K562 (cell line): Measurements from ENCODE around the gene UTP14C. TPM values are rescaled to one million over a fixed set of nuclear protein-coding genes. Genes with fewer than 3 reads are reported as not detected.
A peak's percentile ranks its signal among the peaks of the same experiment; 100 is the strongest.

Source experiments
- CBFA2T3 ChIP-seq: fragments of 450-650 bp; IDR thresholded peaks from 2 replicates; pipeline ENCODE4 v1.6.1; 2017
- DPF2 ChIP-seq: fragments of 450-650 bp; IDR thresholded peaks from 2 replicates; pipeline ENCODE4 v1.6.1; 2016
- SRSF9 ChIP-seq: fragments of 200-400 bp; formaldehyde crosslinking; IDR thresholded peaks from 2 replicates; pipeline ENCODE4 v1.6.1; 2017; ENCODE audit warnings: low read depth, low read length, borderline replicate concordance
- TCF3 ChIP-seq: sonication (generic); formaldehyde crosslinking; IDR thresholded peaks from 2 replicates; pipeline ENCODE4 v1.4.0; 2020; ENCODE audit warnings: mild to moderate bottlenecking, missing genetic modification reagents
- TEAD4 ChIP-seq, 2 experiments: sonication (generic) in 1 of 2; formaldehyde crosslinking in 1 of 2; IDR thresholded peaks; 2 replicates each; pipeline versions ENCODE4 v1.6.1 to v1.8.0; 2012 to 2022; ENCODE audit warnings: borderline replicate concordance in 1 of 2, inconsistent platforms in 1 of 2, low read length in 1 of 2, mild to moderate bottlenecking in 1 of 2, missing genetic modification reagents in 1 of 2
- ZNF175 ChIP-seq: fragments of 200-800 bp; sonication (Bioruptor generic); IDR thresholded peaks from 2 replicates; pipeline ENCODE4 v1.6.1; 2016; ENCODE audit warnings: low read depth, mild to moderate bottlenecking, missing genetic modification characterization, missing compliant biosample characterization
- ZNF232 ChIP-seq: sonication (generic); formaldehyde crosslinking; IDR thresholded peaks from 2 replicates; pipeline ENCODE4 v1.8.0; 2022; ENCODE audit warnings: mild to moderate bottlenecking, missing genetic modification reagents
- ZNF239 ChIP-seq: fragments of 250-450 bp; sonication (Bioruptor Pico); IDR thresholded peaks from 2 replicates; pipeline ENCODE4 v1.4.0; 2020; ENCODE audit warnings: mild to moderate bottlenecking
- ZNF780A ChIP-seq: fragments of 250-450 bp; sonication (Bioruptor Pico); IDR thresholded peaks from 2 replicates; pipeline ENCODE4 v1.5.0; 2021; ENCODE audit warnings: mild to moderate bottlenecking
- polyA plus RNA-seq, 8 experiments: library from polyadenylated mRNA; depleted of rRNA in 4 of 8; stranded (reverse) in 5 of 8; unstranded in 3 of 8; fragments of >200 nt; fragmentation: Nextera tagmentation in 2 of 8; fragmentation: Illumina TruSeq in 1 of 8; extraction: Ambion mirVana in 2 of 8; extraction: Trizol in 1 of 8; gene quantifications; 2 replicates each; pipeline versions ENCODE4 v1.2.1 to v1.2.3, GENCODE V29; 2011 to 2014; ENCODE audit warnings: inconsistent platforms in 1 of 8, missing spikeins in 1 of 8
- total RNA-seq, 7 experiments: library from RNA; depleted of rRNA in 6 of 7; stranded (reverse); fragments of >200 nt in 6 of 7; fragmentation: Illumina TruSeq in 2 of 7; extraction: Trizol in 2 of 7; gene quantifications; 2 replicates each; pipeline versions ENCODE4 v1.2.1 to v1.2.3, GENCODE V29; 2011 to 2021; ENCODE audit warnings: low replicate concordance in 1 of 7
- TF ChIP-seq, protein P1 (sequence below): sonication (generic); formaldehyde crosslinking; IDR thresholded peaks from 2 replicates; pipeline ENCODE4 v1.8.0; 2022; ENCODE audit warnings: missing genetic modification reagents, mild to moderate bottlenecking, borderline replicate concordance

UTP14C gene
- total and polyA plus RNA-seq, 9 of the 15 experiments (the other 6 are each of a cell fraction or from before 2014, with no cell fraction given): 3.4 to 10.3 (median 6.0) TPM

DNA sequence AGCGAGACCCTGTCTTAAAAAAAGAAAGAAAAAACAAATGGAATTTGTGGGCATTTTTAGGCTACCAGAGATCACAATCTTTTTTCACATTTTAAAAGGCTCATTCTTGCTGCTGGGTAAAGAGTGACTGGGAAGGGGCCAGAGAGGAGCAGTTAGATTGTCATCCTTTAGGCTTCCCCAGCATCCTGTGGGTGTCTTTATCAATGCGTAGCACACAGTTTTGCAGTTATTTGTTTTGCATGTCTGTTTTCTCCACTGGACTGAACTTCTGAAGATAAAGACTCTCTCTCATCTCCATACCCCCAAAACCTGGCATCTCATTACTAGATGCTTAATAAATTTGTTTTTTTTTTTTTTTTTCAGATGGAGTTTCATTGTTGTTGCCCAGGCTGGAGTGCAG, 2.1 kb upstream of the UTP14C start (continued):
- peak; percentile 82 for TF ChIP-seq TCF3 (CRISPR knock-in tag)
- peak; percentile 45; the same call in 1 of the 2 replicates for TF ChIP-seq DPF2
- TF ChIP-seq ZNF239 (CRISPR knock-in tag): no peak
- TF ChIP-seq ZNF780A (CRISPR knock-in tag): no peak
- peak; percentile 80 for TF ChIP-seq CBFA2T3
- peak; percentile 11; the same call in 1 of the 2 replicates for TF ChIP-seq TEAD4 (IDR thresholded peaks at IDR 0.05; ENCODE audit: low read length)
- no peak for TF ChIP-seq TEAD4 (CRISPR knock-in tag; IDR thresholded peaks at IDR 0.05; ENCODE audit: borderline replicate concordance)
- no peak for TF ChIP-seq ZNF175
- no peak for TF ChIP-seq SRSF9
- no peak for TF ChIP-seq ZNF232 (CRISPR knock-in tag)
- TF ChIP-seq, protein P1, sequence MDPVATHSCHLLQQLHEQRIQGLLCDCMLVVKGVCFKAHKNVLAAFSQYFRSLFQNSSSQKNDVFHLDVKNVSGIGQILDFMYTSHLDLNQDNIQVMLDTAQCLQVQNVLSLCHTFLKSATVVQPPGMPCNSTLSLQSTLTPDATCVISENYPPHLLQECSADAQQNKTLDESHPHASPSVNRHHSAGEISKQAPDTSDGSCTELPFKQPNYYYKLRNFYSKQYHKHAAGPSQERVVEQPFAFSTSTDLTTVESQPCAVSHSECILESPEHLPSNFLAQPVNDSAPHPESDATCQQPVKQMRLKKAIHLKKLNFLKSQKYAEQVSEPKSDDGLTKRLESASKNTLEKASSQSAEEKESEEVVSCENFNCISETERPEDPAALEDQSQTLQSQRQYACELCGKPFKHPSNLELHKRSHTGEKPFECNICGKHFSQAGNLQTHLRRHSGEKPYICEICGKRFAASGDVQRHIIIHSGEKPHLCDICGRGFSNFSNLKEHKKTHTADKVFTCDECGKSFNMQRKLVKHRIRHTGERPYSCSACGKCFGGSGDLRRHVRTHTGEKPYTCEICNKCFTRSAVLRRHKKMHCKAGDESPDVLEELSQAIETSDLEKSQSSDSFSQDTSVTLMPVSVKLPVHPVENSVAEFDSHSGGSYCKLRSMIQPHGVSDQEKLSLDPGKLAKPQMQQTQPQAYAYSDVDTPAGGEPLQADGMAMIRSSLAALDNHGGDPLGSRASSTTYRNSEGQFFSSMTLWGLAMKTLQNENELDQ (CRISPR knock-in tag): no peak
